Stimulated activated CD4-positive, alpha-beta T cell treated with anti-CD3 and anti-CD28 coated beads, Interleukin-2, amount 100 ng/mL, for 4 hours (primary cell): ENCODE measurements around the gene SAMD4A.
A peak's percentile ranks its signal among the peaks of the same experiment; 100 is the strongest.
"Not testable (repeated sequence)": the region's sequence is repeated elsewhere in the genome, so short reads cannot be mapped to it uniquely, and the experiment has no call there.

Experiments used
- DNase-seq: peaks from one replicate; pipeline ENCODE4 v3.0.0-alpha.2; 2020; ENCODE audit warnings: low read depth

The SAMD4A gene

DNA sequence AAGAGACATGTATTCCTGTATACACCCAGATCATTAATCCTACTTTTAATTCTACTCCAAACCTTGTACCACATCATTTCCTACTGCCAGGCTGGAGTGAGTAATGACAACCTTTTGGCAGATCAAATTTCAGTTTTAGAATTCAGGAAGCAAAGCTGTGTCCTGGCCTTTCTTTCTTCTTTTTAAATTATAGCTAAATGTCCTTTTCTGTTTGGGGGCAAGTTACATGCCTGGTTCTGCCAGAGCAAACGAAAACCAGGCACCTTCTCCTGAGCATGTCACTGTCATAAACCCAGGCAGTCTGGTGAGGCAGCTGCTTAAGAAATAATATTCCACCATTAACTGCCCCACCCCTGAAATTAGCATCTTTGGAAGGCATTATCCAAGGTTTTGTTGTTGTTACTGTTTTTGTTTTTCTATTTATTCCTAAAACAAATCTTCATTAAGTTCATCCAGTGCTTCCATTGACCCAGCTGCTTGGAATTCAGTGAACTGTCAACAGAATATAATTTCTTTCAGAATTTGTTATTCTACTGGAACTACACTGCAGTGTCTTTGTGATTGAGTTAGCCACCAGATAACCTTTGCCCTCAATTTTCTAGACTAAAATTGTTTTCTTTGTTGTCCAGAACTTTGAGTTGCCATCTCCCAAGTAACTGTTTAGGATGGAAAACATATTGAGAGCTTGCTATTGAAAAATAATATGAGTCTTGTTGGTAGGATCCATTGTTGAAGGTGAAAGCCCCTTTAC, 33.2 kb downstream of the SAMD4A start:
- DNase-seq: no peak

DNA sequence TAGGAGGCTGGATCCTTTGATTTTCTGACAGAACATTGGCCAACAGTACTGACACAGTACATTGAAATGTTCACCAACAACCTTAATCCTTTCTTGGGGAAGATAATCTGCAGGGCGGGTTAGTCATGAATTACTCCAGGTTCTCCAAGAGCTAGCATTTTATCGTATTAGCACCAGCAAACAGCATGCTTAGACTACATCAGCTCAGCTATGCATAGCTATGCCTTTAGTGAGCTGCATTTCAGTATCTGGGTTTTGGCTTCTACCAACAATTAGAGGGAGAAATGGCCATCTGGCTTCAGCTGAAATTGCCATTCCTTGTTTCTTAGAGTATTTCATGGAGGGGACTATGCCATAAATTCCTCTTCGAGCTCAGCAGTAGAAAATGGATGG, 33.8 kb downstream of the SAMD4A start:
- DNase-seq: no peak

DNA sequence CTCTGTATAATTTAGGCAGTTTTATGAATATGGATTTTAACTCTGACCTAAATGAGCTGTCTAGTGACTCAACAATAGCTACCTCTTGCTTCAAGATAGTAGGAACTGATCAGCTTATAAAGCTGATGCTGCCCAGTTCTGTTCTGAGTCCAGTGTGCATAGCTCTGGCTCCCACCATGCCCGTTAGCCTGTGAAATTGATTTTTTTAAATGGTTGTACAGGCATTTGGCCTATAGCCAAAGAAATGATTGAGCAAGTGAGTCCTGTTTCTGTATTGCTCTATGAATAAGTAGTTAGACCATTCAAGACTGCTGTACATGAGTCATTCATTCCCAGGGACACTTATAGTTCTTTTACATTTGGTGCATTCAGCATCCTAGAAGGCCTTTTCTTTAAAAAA, 36.4 kb downstream of the SAMD4A start:
- DNase-seq: no peak

GRCh38 chr14:54606178-54606577, 39.2 kb downstream of the SAMD4A start:
- DNase-seq: no peak

DNA sequence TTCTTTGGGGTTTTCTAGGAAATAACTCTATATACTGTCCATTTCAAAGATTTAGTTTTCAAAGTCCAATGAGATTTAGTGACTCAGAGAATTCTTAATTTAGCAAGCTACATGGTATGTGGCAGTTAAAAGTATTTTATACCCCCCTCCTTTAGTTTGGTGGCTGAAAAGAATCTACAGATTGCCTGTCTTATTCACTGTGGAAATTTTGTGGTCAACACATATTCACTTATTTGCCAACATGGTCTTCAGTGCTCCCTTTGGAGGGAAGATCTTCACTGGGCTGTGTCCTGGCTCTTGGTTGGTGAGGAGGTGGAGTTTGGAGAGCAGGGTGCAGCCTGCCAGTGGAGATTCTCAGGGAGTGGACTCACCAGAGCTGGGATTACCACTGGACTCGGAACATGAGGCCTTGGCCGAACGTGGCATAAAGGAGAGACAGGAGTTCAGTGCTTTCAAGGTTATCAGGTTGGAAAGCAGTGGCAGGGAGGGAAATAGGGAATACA, 39.8 kb downstream of the SAMD4A start:
- no peak for DNase-seq

GRCh38 chr14:54609576-54609975, 42.6 kb downstream of the SAMD4A start:
- DNase-seq: no peak

DNA sequence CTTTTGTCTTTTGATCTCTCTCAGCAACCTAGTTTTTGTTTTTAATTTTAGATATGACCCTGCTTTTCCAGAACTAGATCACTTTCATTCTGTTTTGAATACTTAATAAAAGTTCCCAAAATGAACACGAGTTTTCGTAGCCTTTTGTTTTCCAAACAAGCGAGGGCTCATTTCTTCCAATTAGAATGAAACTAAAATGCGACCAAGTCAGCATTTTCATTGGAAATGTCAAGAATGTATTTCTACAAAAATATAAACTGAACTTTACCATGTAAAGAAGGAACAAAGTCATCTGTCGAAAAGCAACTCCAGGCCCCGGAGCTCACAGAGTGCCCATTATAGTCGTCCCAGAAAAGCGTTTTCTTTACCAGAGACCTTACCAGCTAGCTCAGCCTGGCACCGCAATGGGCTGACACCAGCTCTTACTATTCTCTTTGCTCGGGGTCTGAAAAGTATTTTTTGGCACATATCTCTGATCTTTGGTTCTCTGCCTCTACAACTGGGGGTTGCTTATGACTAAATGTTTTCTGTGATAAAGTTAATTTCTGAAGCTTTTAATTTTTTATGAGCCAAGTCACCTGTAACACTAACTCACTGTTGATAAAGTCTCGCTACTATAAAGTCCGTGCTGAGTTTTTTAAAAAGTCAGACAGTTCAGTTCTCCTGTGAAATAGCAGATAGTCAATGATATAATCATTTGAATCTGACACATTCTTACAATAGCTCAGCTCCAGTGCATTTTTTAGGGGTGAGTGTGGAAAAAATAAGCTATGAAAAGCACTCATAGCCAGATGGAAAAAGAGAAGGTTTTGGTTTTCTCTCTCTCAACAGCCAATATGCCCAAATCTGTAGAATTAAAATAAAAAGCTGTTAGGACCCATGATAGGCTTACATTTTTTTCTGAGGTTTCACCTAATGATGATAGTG, 43.4 kb downstream of the SAMD4A start:
- DNase-seq: no peak

DNA sequence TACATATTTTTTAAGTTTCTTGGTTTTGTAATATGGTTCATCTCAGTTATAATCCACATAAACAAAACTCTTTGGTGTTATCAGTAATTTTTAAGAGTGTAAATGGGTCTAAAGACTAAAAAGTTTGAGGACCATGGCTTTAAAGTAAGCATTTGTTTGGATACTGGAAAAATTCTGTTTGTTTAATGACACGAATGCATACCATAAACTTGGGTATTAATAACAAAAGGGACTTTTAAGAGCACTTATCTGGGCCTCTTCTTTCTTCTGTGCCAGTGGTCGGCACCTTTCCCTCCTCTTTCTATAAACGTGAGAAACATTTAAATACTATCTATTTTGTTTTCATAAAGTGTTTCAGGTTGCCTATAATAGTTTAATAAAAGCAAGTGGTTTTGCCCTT, 47.4 kb downstream of the SAMD4A start:
- no peak for DNase-seq

- DNase-seq: no peak
Measured at GRCh38 chr14:54617467-54617866, 50.5 kb downstream of the SAMD4A start.

DNA sequence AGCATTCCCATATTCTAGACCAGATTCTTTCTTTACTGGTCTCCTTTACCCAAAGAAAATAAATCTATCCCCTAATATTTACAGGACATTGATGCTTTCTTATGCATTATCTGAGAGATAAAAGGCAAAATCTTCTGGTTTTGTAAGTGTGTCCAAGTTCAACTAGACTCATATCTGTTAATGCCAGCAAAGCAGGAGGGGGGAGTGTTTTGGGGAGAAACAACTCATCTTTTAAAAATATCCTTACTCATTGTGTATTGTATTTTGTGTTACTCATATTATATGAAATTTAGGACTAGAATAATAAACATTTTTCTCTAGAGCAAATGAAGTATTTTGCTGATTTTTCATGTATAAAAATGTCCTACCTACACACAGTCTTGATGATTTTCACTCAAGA, 54.8 kb downstream of the SAMD4A start:
- no peak for DNase-seq

DNA sequence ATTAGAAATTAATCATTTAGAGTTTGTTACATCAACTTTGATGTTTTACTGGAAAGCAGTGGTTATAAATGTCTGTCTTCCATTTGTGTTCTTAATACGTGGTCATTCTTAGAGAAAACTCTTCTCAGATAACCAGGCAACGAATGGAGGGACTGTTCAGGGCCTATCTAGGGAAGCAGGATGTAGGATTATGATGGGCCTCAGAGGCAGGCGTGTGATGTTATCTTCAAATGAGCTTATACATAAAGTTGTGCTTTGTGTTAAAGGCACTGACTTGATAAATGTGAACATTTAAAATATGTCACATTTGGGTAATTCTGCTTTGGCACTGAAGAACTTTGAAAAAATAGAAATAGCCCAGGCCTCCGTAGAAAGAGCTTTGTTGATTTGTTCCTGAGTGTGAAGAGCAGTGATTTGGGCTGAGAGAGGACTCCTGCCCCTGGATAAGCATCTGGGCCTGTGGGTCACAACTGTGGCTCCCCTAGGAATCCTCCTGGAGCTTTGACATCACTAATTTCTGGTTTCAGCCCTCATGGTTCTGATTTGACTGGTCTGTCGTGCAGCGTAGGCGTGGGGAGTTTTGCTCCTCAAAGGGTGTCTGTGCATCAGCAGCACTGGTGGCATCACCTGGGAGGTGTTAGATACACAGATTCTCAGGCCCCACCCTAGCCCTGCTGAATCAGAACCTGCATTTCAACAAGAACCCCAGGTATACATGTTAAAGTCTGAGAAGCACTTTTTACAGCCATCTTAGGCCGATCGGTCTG, 55.4 kb downstream of the SAMD4A start:
- peak; percentile 11 for DNase-seq

- no peak for DNase-seq
Measured at GRCh38 chr14:54623279-54624004, 56.5 kb downstream of the SAMD4A start.

DNA sequence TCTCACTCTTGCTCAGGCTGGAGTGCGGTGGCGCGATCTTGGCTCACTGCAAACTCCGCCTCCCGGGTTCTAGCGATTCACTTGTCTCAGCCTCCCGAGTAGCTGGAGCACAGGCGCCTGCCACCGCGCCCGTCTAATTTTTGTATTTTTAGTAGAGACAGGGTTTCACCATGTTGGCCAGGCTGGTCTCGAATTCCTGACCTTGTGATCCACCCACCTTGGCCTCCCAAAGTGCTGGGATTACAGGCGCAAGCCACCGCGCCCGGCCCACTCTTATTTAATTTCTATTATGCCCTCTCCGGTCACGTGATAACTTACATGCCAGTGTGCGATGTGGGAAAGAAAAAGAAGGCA, 57.1 kb downstream of the SAMD4A start:
- not testable (repeated sequence) for DNase-seq

GRCh38 chr14:54625112-54625511, 58.2 kb downstream of the SAMD4A start:
- DNase-seq: no peak

DNA sequence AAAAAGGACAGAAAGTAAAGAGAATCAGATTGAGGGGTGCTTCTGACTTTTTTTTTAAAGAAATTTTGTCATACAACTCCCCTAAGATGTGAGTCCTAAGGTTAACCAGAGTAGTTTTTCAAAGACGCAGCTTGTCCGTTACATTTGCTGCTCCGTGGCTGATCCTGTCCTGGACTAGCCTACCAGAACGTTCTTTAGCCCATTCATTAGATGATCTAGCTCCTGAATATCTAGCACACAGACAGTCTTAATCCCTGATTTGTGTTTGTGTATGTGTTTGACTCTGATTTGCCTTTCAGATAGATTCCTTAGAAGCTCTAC, 60.3 kb downstream of the SAMD4A start:
- DNase-seq: no peak

DNA sequence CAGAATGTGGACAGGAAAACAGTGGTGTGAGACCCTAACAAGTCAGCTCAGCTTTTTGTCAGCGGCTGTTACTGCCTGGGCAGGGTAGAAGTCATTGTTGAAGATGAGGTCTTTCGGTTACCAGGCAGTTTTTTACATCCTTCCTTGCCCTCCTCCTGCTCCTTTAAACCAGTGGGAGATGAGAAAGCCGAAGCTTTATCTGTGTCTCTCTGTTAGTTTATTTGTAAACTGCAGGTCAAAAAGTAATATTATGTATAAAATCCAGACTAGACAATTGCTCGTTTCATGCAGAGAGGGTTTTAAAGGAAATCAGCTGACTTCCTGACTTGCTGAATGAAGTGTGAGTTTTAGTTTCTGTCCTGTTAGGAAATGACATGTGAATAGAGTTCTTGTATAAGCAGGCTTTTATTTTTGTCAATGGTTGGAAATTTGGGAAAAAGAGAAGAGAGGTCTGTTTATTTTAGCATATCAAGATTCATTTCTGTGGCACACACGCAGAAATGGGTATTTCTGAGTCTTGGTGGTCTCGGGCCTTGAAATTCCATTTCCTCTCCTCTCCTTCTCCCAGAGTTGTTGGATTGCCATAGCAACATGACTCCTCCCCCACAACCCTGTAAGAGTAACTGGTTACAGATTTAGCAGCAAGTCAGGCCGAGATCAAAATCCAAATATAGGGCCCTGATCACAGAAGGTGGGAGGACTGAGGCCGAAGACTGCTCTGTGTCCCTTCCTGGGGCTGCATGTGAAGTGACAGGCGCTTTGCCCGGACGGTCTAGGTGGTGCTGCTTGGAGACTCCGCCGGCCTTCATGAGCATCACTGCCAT, 60.8 kb downstream of the SAMD4A start:
- DNase-seq: peak; percentile 43

DNA sequence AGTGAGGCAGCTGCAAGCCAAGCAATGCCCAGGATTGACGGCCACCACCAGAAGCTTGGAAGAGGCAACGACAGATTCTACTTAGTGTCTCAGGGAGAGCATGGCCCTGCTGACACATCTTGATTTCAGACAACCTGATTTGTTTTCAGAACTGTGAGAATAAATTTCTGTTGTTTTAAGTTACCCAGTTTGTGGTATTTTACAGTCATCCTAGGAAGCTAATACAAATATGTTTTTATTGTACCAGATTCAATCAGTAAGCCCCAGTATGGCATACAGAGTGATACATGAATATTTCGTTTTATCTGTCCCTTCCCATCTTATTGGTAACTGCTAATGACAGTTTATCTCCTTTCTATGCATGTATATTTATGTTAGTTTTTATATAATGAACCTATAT, 62.3 kb downstream of the SAMD4A start:
- DNase-seq: no peak

- no peak for DNase-seq
Measured at GRCh38 chr14:54629635-54630360, 62.9 kb downstream of the SAMD4A start.

- no peak for DNase-seq
Measured at GRCh38 chr14:54631016-54631415, 64.1 kb downstream of the SAMD4A start.

GRCh38 chr14:54632452-54632851, 65.5 kb downstream of the SAMD4A start:
- no peak for DNase-seq
